CD4-positive, alpha-beta memory T cell (primary cell): ENCODE data around the gene HSCB. TPM values are rescaled to one million over a fixed set of nuclear protein-coding genes. Genes with fewer than 3 reads are reported as not detected.
"Not testable (repeated sequence)": the region's sequence is repeated elsewhere in the genome, so short reads cannot be mapped to it uniquely, and the experiment has no call there.

ENCODE experiments used
- CTCF ChIA-PET: fragments of 350-600 bp; sonication (Branson Sonifier 250); formaldehyde crosslinking; loops from one replicate; lab custom pipeline; 2021; ENCODE audit warnings: inconsistent platforms; ENCODE audit not compliant: partially characterized antibody; lab: Charles Lee
- POLR2A ChIA-PET: fragments of 350-600 bp; sonication (Branson Sonifier 250); formaldehyde crosslinking; loops from one replicate; lab custom pipeline; 2021; ENCODE audit not compliant: partially characterized antibody; lab: Charles Lee
- DNase-seq, 5 donors: peaks; one replicate each; pipeline versions ENCODE4 v3.0.0 to v3.0.0-alpha.2; 2020 to 2022; ENCODE audit warnings: mixed read lengths in 1 of 5
- H3K27ac ChIP-seq: one replicate; pipeline ENCODE4 v1.7.0; 2013; ENCODE audit warnings: low read depth, low read length
- H3K27me3 ChIP-seq: 2 replicates; pipeline ENCODE4 v1.7.0; 2013; ENCODE audit warnings: mild to moderate bottlenecking, low read length, moderate library complexity; ENCODE audit not compliant: insufficient read depth
- H3K36me3 ChIP-seq: 2 replicates; pipeline ENCODE4 v1.7.0; 2013; ENCODE audit warnings: mild to moderate bottlenecking, low read length, moderate library complexity; ENCODE audit not compliant: insufficient read depth
- H3K4me1 ChIP-seq: 2 replicates; pipeline ENCODE4 v1.7.0; 2013; ENCODE audit warnings: mild to moderate bottlenecking, low read length, moderate library complexity; ENCODE audit not compliant: insufficient read depth
- H3K4me3 ChIP-seq, 2 donors: one replicate each; pipeline ENCODE4 v1.7.0; 2013; ENCODE audit warnings: low read length in 2 of 2, mild to moderate bottlenecking in 1 of 2
- H3K9me3 ChIP-seq, 2 donors: one replicate each; pipeline ENCODE4 v1.7.0; 2013; ENCODE audit warnings: low read length in 2 of 2, control low read depth in 1 of 2; ENCODE audit not compliant: control insufficient read depth in 1 of 2
- H3K27ac Mint-ChIP-seq, 7 donors: one replicate each; pipeline ENCODE4 v1.8.0; 2020 to 2021; ENCODE audit warnings: mixed read lengths in 7 of 7, mild to moderate bottlenecking in 6 of 7, inconsistent platforms in 3 of 7, moderate library complexity in 3 of 7
- H3K27me3 Mint-ChIP-seq, 2 donors: one replicate each; pipeline ENCODE4 v1.8.0; 2020 to 2021; ENCODE audit warnings: mixed read lengths in 2 of 2
- H3K36me3 Mint-ChIP-seq, 2 donors: one replicate each; pipeline ENCODE4 v1.8.0; 2020 to 2021; ENCODE audit warnings: mixed read lengths in 2 of 2, inconsistent platforms in 1 of 2, mild to moderate bottlenecking in 1 of 2
- H3K4me1 Mint-ChIP-seq, 4 donors: one replicate each; pipeline ENCODE4 v1.8.0; 2020 to 2021; ENCODE audit warnings: mixed read lengths in 4 of 4, mild to moderate bottlenecking in 1 of 4
- H3K4me3 Mint-ChIP-seq, 8 donors: one replicate each; pipeline ENCODE4 v1.8.0; 2020 to 2021; ENCODE audit warnings: mixed read lengths in 8 of 8, mild to moderate bottlenecking in 7 of 8, moderate library complexity in 6 of 8, inconsistent platforms in 3 of 8
- H3K9me3 Mint-ChIP-seq, 8 donors: one replicate each; pipeline ENCODE4 v1.8.0; 2020 to 2021; ENCODE audit warnings: mixed read lengths in 8 of 8, mild to moderate bottlenecking in 5 of 8, inconsistent platforms in 3 of 8, moderate library complexity in 1 of 8
- intact Hi-C: fragments of 100-400 bp; cut with micrococcal nuclease; formaldehyde crosslinking; loops from one replicate; pipeline ENCODE4 v1.15.1; 2023
- polyA plus RNA-seq, 2 donors: library from polyadenylated mRNA; unstranded; fragments of 300-500 nt; fragmentation: Illumina TruSeq; gene quantifications; one replicate each; pipeline ENCODE4 v1.2.3, GENCODE V29; 2021
- total RNA-seq, 2 experiments: library from RNA; stranded (reverse); gene quantifications; one replicate each; pipeline ENCODE4 v1.2.3, GENCODE V29; 2021

HSCB gene
- total and polyA plus RNA-seq, 4 experiments from 2014 or later: 7.6 to 11.1 (median 9.8) TPM

DNA sequence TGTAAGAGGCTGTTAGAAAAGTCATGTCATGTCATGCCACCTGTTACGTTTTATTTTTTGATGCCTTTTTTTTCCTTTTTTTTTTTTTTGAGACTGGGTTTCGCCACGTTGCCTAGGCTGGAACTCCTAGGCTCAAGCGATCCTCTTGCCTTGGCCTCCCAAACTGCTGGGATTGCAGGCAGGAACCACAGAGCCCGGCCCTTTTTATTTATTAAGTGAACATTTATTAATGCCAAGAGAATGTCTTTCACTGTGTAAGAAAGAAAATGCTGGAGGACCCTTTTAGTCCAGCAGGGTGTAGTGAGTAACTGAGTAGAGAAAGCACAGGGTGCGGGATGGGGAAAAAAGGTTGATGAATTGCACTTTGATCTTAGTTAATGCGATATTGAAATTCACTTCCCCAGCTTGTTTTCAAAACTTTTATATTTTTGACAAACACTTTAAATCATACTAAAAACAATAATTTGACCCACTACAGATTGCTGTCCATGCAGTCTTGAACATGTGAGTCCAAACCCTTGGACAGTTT, 60.8 kb downstream of the HSCB start:
- intact Hi-C loops: loop anchor here (2.0 kb wide), 1 partner anchor 20 kb away; no protein-coding TSS in a partner anchor
- H3K4me3 ChIP-seq: peak overlapping the region in 1 of 2 donors; percentile 15
- peak overlapping the region; percentile 23 for H3K27ac ChIP-seq
- H3K27ac Mint-ChIP-seq: peak overlapping the region; percentile 89 to 97 (median 93)
- H3K4me3 Mint-ChIP-seq: peak overlapping the region; percentile 86 to 96 (median 91)
- no peaks in the 10 kb centered on the region for H3K36me3 ChIP-seq
- ChIA-PET POLR2A (interaction anchor here (0.9 to 7.5 kb wide), 4 partner anchors 8 to 26 kb away, joined by 4 to 236 read pairs (median 30); no protein-coding TSS in a partner anchor), CTCF (interaction anchor here (0.7 to 7.4 kb wide), 5 partner anchors 9 to 32 kb away, joined by 4 to 73 read pairs (median 7); no protein-coding TSS in a partner anchor)
- H3K9me3 ChIP-seq: no peaks in the 10 kb centered on the region
- H3K9me3 Mint-ChIP-seq: no peaks in the 10 kb centered on the region
- peaks cover 21 to 50% of the 10 kb centered on the region in 2 donors for H3K36me3 Mint-ChIP-seq
- no peaks in the 10 kb centered on the region for H3K27me3 ChIP-seq
- H3K4me1 ChIP-seq: peaks cover 33% of the 10 kb centered on the region
- H3K4me1 Mint-ChIP-seq: peaks cover 23 to 76% (median 46%) of the 10 kb centered on the region in 4 donors
- H3K27me3 Mint-ChIP-seq: no peaks in the 10 kb centered on the region
- DNase-seq: peak in 1 of 5 donors; percentile 30

DNA sequence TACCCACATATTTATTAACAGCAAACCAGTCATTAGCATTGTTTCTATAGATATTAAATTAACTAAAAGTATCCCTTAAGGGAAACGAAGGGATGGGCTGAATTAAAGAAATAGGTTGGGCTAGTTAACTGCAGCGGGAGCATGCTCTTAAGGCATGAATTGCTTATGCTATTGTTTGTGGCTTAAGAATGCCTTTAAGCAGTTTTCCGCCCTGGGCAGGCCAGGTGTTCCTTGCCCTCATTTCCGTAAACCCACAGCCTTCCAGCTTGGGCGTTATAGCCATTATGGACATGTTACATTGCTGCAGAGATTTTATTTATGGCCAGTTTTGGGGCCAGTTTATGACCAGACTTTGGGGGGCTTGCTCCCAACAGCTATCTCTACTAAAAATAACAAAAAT, 63.6 kb downstream of the HSCB start:
- H3K27ac Mint-ChIP-seq: peak overlapping the region in 2 of 7 donors; percentile 51 to 60
- peaks cover 26 to 81% (median 53%) of the 10 kb centered on the region in 4 donors for H3K4me1 Mint-ChIP-seq
- CTCF ChIA-PET: interaction anchor here (1.5 kb wide), 1 partner anchor 23 kb away, joined by 5 read pairs; no protein-coding TSS in a partner anchor
- intact Hi-C loops, DNase-seq, H3K36me3 ChIP-seq, H3K4me3 ChIP-seq, POLR2A ChIA-PET, H3K27ac ChIP-seq, H3K27me3 Mint-ChIP-seq, H3K27me3 ChIP-seq, H3K9me3 ChIP-seq, H3K9me3 Mint-ChIP-seq: not testable (repeated sequence)
- peaks cover 45% of the 10 kb centered on the region for H3K4me1 ChIP-seq
- peaks cover 14 to 34% of the 10 kb centered on the region in 2 donors for H3K36me3 Mint-ChIP-seq
- H3K4me3 Mint-ChIP-seq: peak overlapping the region in 1 of 8 donors; percentile 54

Other genes with a start within 250 kb of the HSCB start
- gene TTC28, start 62.2 kb upstream of the HSCB start, total RNA-seq: 1 to 10 TPM; 1.6 to 1.7 TPM
- gene TTC28, start 62.2 kb upstream of the HSCB start, polyA plus RNA-seq: under 1 TPM in 1 of 2 donors, not detected in 1; 0.50 TPM
- gene CHEK2, start 219 bp upstream of the HSCB start, total RNA-seq: 1 to 10 TPM; 7.6 to 9.2 TPM
- gene CHEK2, start 219 bp upstream of the HSCB start, polyA plus RNA-seq: 10 to 100 TPM in 1 of 2 donors, 1 to 10 TPM in 1; 4.6 to 16.4 TPM
- gene CCDC117, start 30.7 kb downstream of the HSCB start, total RNA-seq: 10 to 100 TPM; 20.3 to 20.6 TPM
- 1 to 10 TPM; 7.2 to 10.0 TPM for gene CCDC117, start 30.7 kb downstream of the HSCB start, polyA plus RNA-seq
- gene XBP1, start 58.5 kb downstream of the HSCB start, total RNA-seq: 100 to 1,000 TPM; 154 to 164 TPM
- gene XBP1, start 58.5 kb downstream of the HSCB start, polyA plus RNA-seq: 100 to 1,000 TPM; 315 to 533 TPM
- under 1 TPM; 0.70 to 0.89 TPM for gene ZNRF3, start 141.5 kb downstream of the HSCB start, total RNA-seq
- under 1 TPM in 1 of 2 donors, not detected in 1; 0.11 TPM for gene ZNRF3, start 141.5 kb downstream of the HSCB start, polyA plus RNA-seq